IMR-90 (cell line): ENCODE measurements around the gene ARMC8. TPM values are rescaled to one million over a fixed set of nuclear protein-coding genes. Genes with fewer than 3 reads are reported as not detected.

Experiments used
- ATAC-seq: fragments of 200-7000 bp; cut with Tn5 transposase; 2 replicates; pipeline ENCODE4 v1.9.1; 2020; ENCODE audit warnings: low read depth, mild to moderate bottlenecking, moderate library complexity
- BruUV-seq: library from RNA; stranded (reverse); fragments of 400-500 nt; replicated peaks from 2 replicates; lab custom pipeline; 2021; lab: Mats Ljungman, UMichigan
- CTCF ChIA-PET: fragments of 300-600 bp; formaldehyde crosslinking; extraction: SDS; loops from one replicate; lab custom pipeline; 2021; ENCODE audit warnings: antibody characterized with exemption; lab: Yijun Ruan, JAX
- POLR2A ChIA-PET: fragments of 300-600 bp; sonication (Branson Sonifier 250); formaldehyde crosslinking; loops from one replicate; lab custom pipeline; 2022; ENCODE audit warnings: antibody characterized with exemption; ENCODE audit not compliant: unreplicated experiment; lab: Charles Lee
- DNase-seq: peaks from one replicate; pipeline ENCODE4 v3.0.0; 2013
- H2AFZ ChIP-seq: replicated peaks from 2 replicates; pipeline ENCODE3; 2013; ENCODE audit warnings: low read length, mild to moderate bottlenecking; ENCODE audit not compliant: poor library complexity
- H2AK5ac ChIP-seq: 2 replicates; pipeline ENCODE4 v1.6.1; 2013; ENCODE audit warnings: low read depth, low read length, inconsistent platforms
- H2AK9ac ChIP-seq: replicated peaks from 2 replicates; pipeline ENCODE3; 2013; ENCODE audit warnings: mild to moderate bottlenecking, low read depth, low read length, moderate library complexity; ENCODE audit not compliant: poor library complexity
- H2BK120ac ChIP-seq: 2 replicates; pipeline ENCODE4 v1.6.1; 2013; ENCODE audit warnings: low read depth, low read length, inconsistent platforms
- H2BK15ac ChIP-seq: 3 replicates; pipeline ENCODE4 v1.6.1; 2013; ENCODE audit warnings: low read depth, low read length, inconsistent platforms
- H2BK20ac ChIP-seq: 2 replicates; pipeline ENCODE4 v1.6.1; 2013; ENCODE audit warnings: low read depth, mild to moderate bottlenecking, inconsistent platforms, low read length, moderate library complexity
- H2BK5ac ChIP-seq: 2 replicates; pipeline ENCODE4 v1.6.1; 2013; ENCODE audit warnings: mild to moderate bottlenecking, low read depth, low read length, inconsistent platforms; ENCODE audit not compliant: poor library complexity, severe bottlenecking
- H3K14ac ChIP-seq: replicated peaks from 2 replicates; pipeline ENCODE4 v1.6.1; 2013; ENCODE audit warnings: low read depth, low read length, inconsistent platforms
- H3K18ac ChIP-seq: 2 replicates; pipeline ENCODE4 v1.6.1; 2013; ENCODE audit warnings: low read depth, low read length, control low read depth
- H3K23ac ChIP-seq: 2 replicates; pipeline ENCODE4 v1.6.1; 2013; ENCODE audit warnings: low read depth, low read length, inconsistent platforms
- H3K27ac ChIP-seq: 2 replicates; pipeline ENCODE4 v1.5.1; 2013; ENCODE audit warnings: mild to moderate bottlenecking, control low read depth, low read length; ENCODE audit not compliant: insufficient read depth
- H3K27me3 ChIP-seq: 2 replicates; pipeline ENCODE4 v1.6.1; 2013; ENCODE audit warnings: low read length; ENCODE audit not compliant: control insufficient read depth, insufficient read depth
- H3K36me3 ChIP-seq: 2 replicates; pipeline ENCODE4 v1.6.1; 2013; ENCODE audit warnings: low read length, mixed read lengths; ENCODE audit not compliant: control insufficient read depth, insufficient read depth
- H3K4ac ChIP-seq: 2 replicates; pipeline ENCODE4 v1.6.1; 2013; ENCODE audit warnings: low read depth, low read length, inconsistent platforms
- H3K4me1 ChIP-seq: 2 replicates; pipeline ENCODE4 v1.6.1; 2013; ENCODE audit warnings: low read length, mixed read lengths; ENCODE audit not compliant: control insufficient read depth, insufficient read depth
- H3K4me2 ChIP-seq: 2 replicates; pipeline ENCODE4 v1.6.1; 2013; ENCODE audit warnings: low read depth, mild to moderate bottlenecking, control low read depth, low read length, moderate library complexity
- H3K4me3 ChIP-seq: 2 replicates; pipeline ENCODE4 v1.5.1; 2013; ENCODE audit warnings: low read depth, mild to moderate bottlenecking, control low read depth, low read length, moderate library complexity; ENCODE audit not compliant: insufficient read depth
- H3K56ac ChIP-seq: 2 replicates; pipeline ENCODE4 v1.6.1; 2013; ENCODE audit warnings: low read length, inconsistent platforms; ENCODE audit not compliant: insufficient read depth; ENCODE audit errors: extremely low read depth
- H3K79me1 ChIP-seq, 2 experiments: 2 replicates each; pipeline ENCODE4 v1.6.1; 2013; ENCODE audit warnings: low read length in 2 of 2, inconsistent platforms in 1 of 2, low read depth in 1 of 2
- H3K9ac ChIP-seq: 2 replicates; pipeline ENCODE4 v1.6.1; 2013; ENCODE audit warnings: low read depth, low read length, control low read depth
- H3K9me1 ChIP-seq: 2 replicates; pipeline ENCODE4 v1.6.1; 2013; ENCODE audit warnings: low read length, inconsistent platforms; ENCODE audit not compliant: insufficient read depth
- H3K9me3 ChIP-seq: 2 replicates; pipeline ENCODE4 v1.6.1; 2013; ENCODE audit warnings: low read length; ENCODE audit not compliant: control insufficient read depth, insufficient read depth
- H4K20me1 ChIP-seq: 2 replicates; pipeline ENCODE4 v1.6.1; 2013; ENCODE audit warnings: low read length, inconsistent platforms; ENCODE audit not compliant: insufficient read depth
- H4K5ac ChIP-seq: 2 replicates; pipeline ENCODE4 v1.6.1; 2013; ENCODE audit warnings: mild to moderate bottlenecking, low read depth, low read length, control low read depth
- H4K8ac ChIP-seq, 2 experiments: 2 replicates each; pipeline ENCODE4 v1.6.1; 2013; ENCODE audit warnings: low read depth in 2 of 2, low read length in 2 of 2, control low read depth in 1 of 2, inconsistent platforms in 1 of 2
- H4K91ac ChIP-seq: 2 replicates; pipeline ENCODE4 v1.6.1; 2013; ENCODE audit warnings: low read depth, low read length, inconsistent platforms; ENCODE audit not compliant: insufficient read depth
- BHLHE40 ChIP-seq: fragments of 150-350 bp; IDR thresholded peaks from 2 replicates; pipeline ENCODE4 v1.6.1; 2016; ENCODE audit warnings: mild to moderate bottlenecking, low read depth, low read length
- CEBPB ChIP-seq: IDR thresholded peaks from 2 replicates; pipeline ENCODE4 v1.6.1; 2012; ENCODE audit warnings: low read depth, low read length, improper control_type of control experiment
- FOS ChIP-seq: fragments of 150-350 bp; IDR thresholded peaks from 2 replicates; pipeline ENCODE4 v1.6.1; 2016; ENCODE audit warnings: low read depth, low read length
- MAFK ChIP-seq: IDR thresholded peaks from 2 replicates; pipeline ENCODE4 v1.6.1; 2012; ENCODE audit warnings: low read depth, low read length, improper control_type of control experiment
- MAZ ChIP-seq: IDR thresholded peaks from 2 replicates; pipeline ENCODE4 v1.6.1; 2012; ENCODE audit warnings: low read depth, mild to moderate bottlenecking, low read length, improper control_type of control experiment, moderate library complexity, borderline replicate concordance
- MXI1 ChIP-seq: IDR thresholded peaks from 2 replicates; pipeline ENCODE4 v1.6.1; 2012; ENCODE audit warnings: low read depth, mild to moderate bottlenecking, low read length, moderate library complexity, borderline replicate concordance
- NFE2L2 ChIP-seq: fragments of 150-350 bp; IDR thresholded peaks from 2 replicates; pipeline ENCODE4 v1.6.1; 2016; ENCODE audit warnings: low read depth, mild to moderate bottlenecking, low read length
- POLR2A ChIP-seq: IDR thresholded peaks from 2 replicates; pipeline ENCODE4 v1.6.1; 2012; ENCODE audit warnings: mild to moderate bottlenecking, low read depth, low read length
- RAD21 ChIP-seq: IDR thresholded peaks from 2 replicates; pipeline ENCODE4 v1.6.1; 2012; ENCODE audit warnings: low read length, improper control_type of control experiment
- RCOR1 ChIP-seq: IDR thresholded peaks from 2 replicates; pipeline ENCODE4 v1.6.1; 2012; ENCODE audit warnings: mild to moderate bottlenecking, low read length, improper control_type of control experiment; ENCODE audit not compliant: insufficient replicate concordance
- RFX5 ChIP-seq: IDR thresholded peaks from 2 replicates; pipeline ENCODE4 v1.8.0; 2012; ENCODE audit warnings: low read depth, mild to moderate bottlenecking, low read length, moderate library complexity
- SMC3 ChIP-seq: fragments of 150-350 bp; IDR thresholded peaks from 2 replicates; pipeline ENCODE4 v1.6.1; 2016; ENCODE audit warnings: low read depth, mild to moderate bottlenecking, antibody characterized with exemption, low read length, moderate library complexity
- WGBS, 2 experiments: methylation state at CpG; one replicate each; pipeline versions ENCODE4 v1.1.5 to v1.1.7; 2013; ENCODE audit warnings: missing lambda C conversion rate in 2 of 2; ENCODE audit not compliant: insufficient read length in 1 of 2; ENCODE audit errors: extremely low coverage in 2 of 2; 5-methylcytosine and 5-hydroxymethylcytosine counted together
- dilution Hi-C: fragments of 300-500 bp; cut with HindIII; formaldehyde crosslinking; loops from one replicate; pipeline ENCODE4 v1.14.3; 2018; ENCODE audit warnings: low sequenced_read_pairs; ENCODE audit not compliant: unreplicated experiment
- in situ Hi-C: fragments of 300-500 bp; cut with MboI; formaldehyde crosslinking; loops from 3 replicates; pipeline ENCODE4 v1.14.3; 2019; ENCODE audit warnings: low sequenced_read_pairs, inconsistent platforms, mixed read lengths
- intact Hi-C: fragments of 100-400 bp; cut with micrococcal nuclease; formaldehyde crosslinking; loops from 2 replicates; pipeline ENCODE4 v1.10.0; 2022
- polyA plus RNA-seq, 3 experiments: library from polyadenylated mRNA; depleted of rRNA; stranded (reverse); fragments of >200 nt; gene quantifications; 2 replicates each; pipeline ENCODE4 v1.2.3, GENCODE V29; 2012; ENCODE audit warnings: low replicate concordance in 1 of 3
- total RNA-seq: library from RNA; depleted of rRNA; stranded (reverse); fragments of >200 nt; gene quantifications from 2 replicates; pipeline ENCODE4 v1.2.3, GENCODE V29; 2012
- TF ChIP-seq, protein P1 (sequence below): fragments of 150-350 bp; IDR thresholded peaks from 2 replicates; pipeline ENCODE4 v1.6.1; 2016; ENCODE audit warnings: low read depth, mild to moderate bottlenecking, low read length, moderate library complexity, borderline replicate concordance
- TF ChIP-seq, protein P2 (sequence below): fragments of 150-350 bp; IDR thresholded peaks from 2 replicates; pipeline ENCODE4 v1.6.1; 2017; ENCODE audit warnings: mild to moderate bottlenecking, antibody characterized with exemption, low read length, low read depth
- TF ChIP-seq, protein P3 (sequence below): conservative IDR thresholded peaks from 2 replicates; pipeline ENCODE4 v1.5.1; 2012; ENCODE audit warnings: mild to moderate bottlenecking, low read depth, low read length, improper control_type of control experiment

Gene ARMC8
- total and polyA plus RNA-seq, 2 of the 4 experiments (the other 2 are of a cell fraction) = 39.1 to 75.1 TPM

DNA sequence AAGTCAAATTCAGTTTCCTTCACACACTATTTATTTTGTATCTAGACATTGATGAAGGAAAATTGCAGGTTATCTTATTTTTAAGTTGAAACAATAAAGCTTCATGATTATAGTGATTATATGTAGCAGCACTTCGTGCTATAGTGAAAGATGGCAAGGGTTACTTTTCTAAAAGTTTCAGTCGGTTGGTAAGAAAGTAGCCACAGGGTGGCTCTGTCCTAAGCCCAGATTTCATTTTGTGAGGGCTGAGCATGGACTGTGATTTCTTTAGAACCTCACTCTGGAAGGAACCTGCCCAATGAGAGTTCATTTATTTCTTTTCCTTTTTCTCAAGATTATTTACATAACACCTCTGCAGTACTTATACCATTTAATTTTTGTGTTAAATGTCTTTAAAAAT lies 76.0 kb downstream of the ARMC8 start:
- no CpG with 5 or more reads among the region's 2 CpGs for WGBS, 2 experiments
- H2BK5ac ChIP-seq = no peak overlapping the region
- intact Hi-C loops = no loop called here
- H3K4me3 ChIP-seq = no peak overlapping the region
- no peak overlapping the region for H2AK5ac ChIP-seq
- H4K91ac ChIP-seq = no peak overlapping the region
- H3K9me3 ChIP-seq = no peaks in the 10 kb centered on the region
- no peak overlapping the region for H3K56ac ChIP-seq
- H3K9me1 ChIP-seq = peaks cover 3% of the 10 kb centered on the region; the same call in 1 of the 2 replicates
- H3K4me2 ChIP-seq = no peak overlapping the region
- no peak overlapping the region for H4K8ac ChIP-seq
- H3K4me1 ChIP-seq = no peaks in the 10 kb centered on the region
- H3K4ac ChIP-seq = no peak overlapping the region
- H2AK9ac ChIP-seq = no peak overlapping the region
- in situ Hi-C loops = no loop called here
- TF ChIP-seq BHLHE40 (no peak), SMC3 (no peak), FOS (no peak), NFE2L2 (no peak), MAZ (no peak), MAFK (no peak), RAD21 (no peak), MXI1 (no peak), RFX5 (no peak), POLR2A (no peak), CEBPB (no peak), RCOR1 (no peak)
- TF ChIP-seq, protein P1, sequence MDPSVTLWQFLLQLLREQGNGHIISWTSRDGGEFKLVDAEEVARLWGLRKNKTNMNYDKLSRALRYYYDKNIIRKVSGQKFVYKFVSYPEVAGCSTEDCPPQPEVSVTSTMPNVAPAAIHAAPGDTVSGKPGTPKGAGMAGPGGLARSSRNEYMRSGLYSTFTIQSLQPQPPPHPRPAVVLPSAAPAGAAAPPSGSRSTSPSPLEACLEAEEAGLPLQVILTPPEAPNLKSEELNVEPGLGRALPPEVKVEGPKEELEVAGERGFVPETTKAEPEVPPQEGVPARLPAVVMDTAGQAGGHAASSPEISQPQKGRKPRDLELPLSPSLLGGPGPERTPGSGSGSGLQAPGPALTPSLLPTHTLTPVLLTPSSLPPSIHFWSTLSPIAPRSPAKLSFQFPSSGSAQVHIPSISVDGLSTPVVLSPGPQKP = no peak
- TF ChIP-seq, protein P2, sequence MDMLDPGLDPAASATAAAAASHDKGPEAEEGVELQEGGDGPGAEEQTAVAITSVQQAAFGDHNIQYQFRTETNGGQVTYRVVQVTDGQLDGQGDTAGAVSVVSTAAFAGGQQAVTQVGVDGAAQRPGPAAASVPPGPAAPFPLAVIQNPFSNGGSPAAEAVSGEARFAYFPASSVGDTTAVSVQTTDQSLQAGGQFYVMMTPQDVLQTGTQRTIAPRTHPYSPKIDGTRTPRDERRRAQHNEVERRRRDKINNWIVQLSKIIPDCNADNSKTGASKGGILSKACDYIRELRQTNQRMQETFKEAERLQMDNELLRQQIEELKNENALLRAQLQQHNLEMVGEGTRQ = no peak
- TF ChIP-seq, protein P3, sequence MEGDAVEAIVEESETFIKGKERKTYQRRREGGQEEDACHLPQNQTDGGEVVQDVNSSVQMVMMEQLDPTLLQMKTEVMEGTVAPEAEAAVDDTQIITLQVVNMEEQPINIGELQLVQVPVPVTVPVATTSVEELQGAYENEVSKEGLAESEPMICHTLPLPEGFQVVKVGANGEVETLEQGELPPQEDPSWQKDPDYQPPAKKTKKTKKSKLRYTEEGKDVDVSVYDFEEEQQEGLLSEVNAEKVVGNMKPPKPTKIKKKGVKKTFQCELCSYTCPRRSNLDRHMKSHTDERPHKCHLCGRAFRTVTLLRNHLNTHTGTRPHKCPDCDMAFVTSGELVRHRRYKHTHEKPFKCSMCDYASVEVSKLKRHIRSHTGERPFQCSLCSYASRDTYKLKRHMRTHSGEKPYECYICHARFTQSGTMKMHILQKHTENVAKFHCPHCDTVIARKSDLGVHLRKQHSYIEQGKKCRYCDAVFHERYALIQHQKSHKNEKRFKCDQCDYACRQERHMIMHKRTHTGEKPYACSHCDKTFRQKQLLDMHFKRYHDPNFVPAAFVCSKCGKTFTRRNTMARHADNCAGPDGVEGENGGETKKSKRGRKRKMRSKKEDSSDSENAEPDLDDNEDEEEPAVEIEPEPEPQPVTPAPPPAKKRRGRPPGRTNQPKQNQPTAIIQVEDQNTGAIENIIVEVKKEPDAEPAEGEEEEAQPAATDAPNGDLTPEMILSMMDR = no peak
- no peaks in the 10 kb centered on the region for H4K20me1 ChIP-seq
- POLR2A ChIA-PET = no interaction called here
- no peak overlapping the region for H4K5ac ChIP-seq
- no peak overlapping the region for H2BK20ac ChIP-seq
- H3K27me3 ChIP-seq = no peaks in the 10 kb centered on the region
- BruUV-seq = no TSS peak
- no peak overlapping the region for H3K23ac ChIP-seq
- CTCF ChIA-PET = no interaction called here
- H3K36me3 ChIP-seq = peaks cover 12% of the 10 kb centered on the region
- H2BK15ac ChIP-seq = no peak overlapping the region
- no peak overlapping the region for H2BK120ac ChIP-seq
- H3K18ac ChIP-seq = no peak overlapping the region
- H3K9ac ChIP-seq = no peak overlapping the region
- H3K27ac ChIP-seq = no peak overlapping the region
- H3K79me1 ChIP-seq = no peaks in the 10 kb centered on the region
- dilution Hi-C loops = no loop called here
- H2AFZ ChIP-seq = no peak overlapping the region
- DNase-seq = no peak
- no peak overlapping the region for H3K14ac ChIP-seq
- ATAC-seq = no peak
